HT-29 (cell line): Measurements from ENCODE around the gene TC2N. TPM values are rescaled to one million over a fixed set of nuclear protein-coding genes. Genes with fewer than 3 reads are reported as not detected.
"Not testable (repeated sequence)": the region's sequence is repeated elsewhere in the genome, so short reads cannot be mapped to it uniquely, and the experiment has no call there.

Experiments
- DNase-seq: peaks from one replicate; pipeline ENCODE4 v3.0.0-alpha.2; 2015; ENCODE audit warnings: low spot score
- total RNA-seq: library from RNA; depleted of rRNA; stranded (reverse); fragments of >200 nt; shearing (Covaris generic); gene quantifications from 2 replicates; pipeline ENCODE4 v1.2.3, GENCODE V29; 2014

TC2N gene
- total RNA-seq, 1 experiment from 2014 or later = 13.9 TPM

- no peak for DNase-seq
Measured at GRCh38 chr14:91889477-91890211, 22.3 kb upstream of the TC2N start.

- DNase-seq = no peak
Measured at GRCh38 chr14:91888641-91889476, 21.5 kb upstream of the TC2N start.

GRCh38 chr14:91886961-91887360 is 19.6 kb upstream of the TC2N start:
- DNase-seq = no peak

GRCh38 chr14:91885839-91886238 is 18.5 kb upstream of the TC2N start:
- no peak for DNase-seq

- DNase-seq = no peak
Measured at GRCh38 chr14:91885113-91885712, 17.9 kb upstream of the TC2N start.

- DNase-seq = no peak
Measured at GRCh38 chr14:91884664-91885063, 17.3 kb upstream of the TC2N start.

GRCh38 chr14:91883753-91884152 is 16.4 kb upstream of the TC2N start:
- no peak for DNase-seq

GRCh38 chr14:91882776-91883175 is 15.4 kb upstream of the TC2N start:
- no peak for DNase-seq

GRCh38 chr14:91882369-91882768 is 15.0 kb upstream of the TC2N start:
- DNase-seq = no peak

- no peak for DNase-seq
Measured at GRCh38 chr14:91879196-91879595, 11.9 kb upstream of the TC2N start.

GRCh38 chr14:91878274-91878673 is 10.9 kb upstream of the TC2N start:
- no peak for DNase-seq

- DNase-seq = no peak
Measured at GRCh38 chr14:91877376-91877915, 10.1 kb upstream of the TC2N start.

- no peak for DNase-seq
Measured at GRCh38 chr14:91876492-91876891, 9.2 kb upstream of the TC2N start.

- peak; percentile 6 for DNase-seq
Measured at GRCh38 chr14:91875525-91876286, 8.4 kb upstream of the TC2N start.

GRCh38 chr14:91873471-91874415 is 6.4 kb upstream of the TC2N start:
- DNase-seq = no peak

GRCh38 chr14:91872517-91873470 is 5.5 kb upstream of the TC2N start:
- DNase-seq = peak; percentile 86

- no peak for DNase-seq
Measured at GRCh38 chr14:91872011-91872501, 4.7 kb upstream of the TC2N start.

- DNase-seq = not testable (repeated sequence)
Measured at GRCh38 chr14:91871401-91871800, 4.1 kb upstream of the TC2N start.

- DNase-seq = no peak
Measured at GRCh38 chr14:91870890-91871289, 3.6 kb upstream of the TC2N start.
